Type B pancreatic cell (in vitro differentiated cells): Measurements from ENCODE around the gene SAMD11. TPM values are rescaled to one million over a fixed set of nuclear protein-coding genes. Genes with fewer than 3 reads are reported as not detected.

Source experiments
- DNase-seq: peaks from one replicate; pipeline ENCODE4 v3.0.0; 2021; ENCODE audit warnings: mixed read lengths; ENCODE audit not compliant: unreplicated experiment; ENCODE audit errors: extremely low spot score
- H3K27ac Mint-ChIP-seq: 2 replicates; pipeline ENCODE4 v1.8.0; 2021; ENCODE audit warnings: mild to moderate bottlenecking, mixed read lengths
- H3K27me3 Mint-ChIP-seq: 2 replicates; pipeline ENCODE4 v1.8.0; 2021; ENCODE audit warnings: mixed read lengths
- H3K36me3 Mint-ChIP-seq: 2 replicates; pipeline ENCODE4 v1.8.0; 2021; ENCODE audit warnings: mixed read lengths
- H3K4me1 Mint-ChIP-seq: one replicate; pipeline ENCODE4 v1.8.0; 2021; ENCODE audit warnings: mixed read lengths; ENCODE audit not compliant: unreplicated experiment
- H3K4me3 Mint-ChIP-seq: 2 replicates; pipeline ENCODE4 v1.8.0; 2021; ENCODE audit warnings: mild to moderate bottlenecking, mixed read lengths
- H3K9me3 Mint-ChIP-seq: 2 replicates; pipeline ENCODE4 v1.8.0; 2021; ENCODE audit warnings: mixed read lengths
- total RNA-seq: library from RNA; stranded (reverse); gene quantifications from 2 replicates; pipeline ENCODE4 v1.2.1, GENCODE V29; 2021; ENCODE audit warnings: low replicate concordance
- TF ChIP-seq, protein P1 (sequence below): fragments of 200-600 bp; sonication (generic); conservative IDR thresholded peaks from 2 replicates; pipeline ENCODE4 v1.5.0; 2021; ENCODE audit warnings: antibody characterized with exemption, mild to moderate bottlenecking

The SAMD11 gene
- total RNA-seq, 1 donor from 2014 or later: 50.5 TPM

DNA sequence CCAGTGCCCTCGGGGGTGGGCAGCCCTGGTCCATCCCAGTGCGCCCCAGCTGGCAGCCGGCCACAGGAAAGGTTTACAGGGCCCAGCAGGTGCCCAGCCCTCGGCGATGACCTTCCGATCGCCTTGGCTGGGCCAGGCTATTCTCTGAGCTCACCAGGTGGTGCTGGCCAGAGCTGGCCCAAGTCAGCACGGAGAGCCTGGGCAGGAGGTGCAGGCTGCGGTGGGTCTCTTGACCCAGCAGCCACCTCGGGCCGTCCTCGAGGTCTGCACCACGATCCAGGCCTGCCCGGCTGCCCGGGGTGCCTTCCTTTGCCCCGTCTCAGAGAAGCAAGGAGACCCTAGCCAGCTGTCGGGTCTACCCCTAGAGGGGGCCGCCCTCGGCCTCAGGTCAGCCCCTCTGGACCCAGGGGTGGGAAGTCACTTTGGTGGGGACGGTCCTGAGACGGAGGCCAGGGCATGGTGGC lies 57.8 kb downstream of the SAMD11 start:
- no peaks in the 10 kb centered on the region for H3K36me3 Mint-ChIP-seq
- no peak for DNase-seq
- H3K4me1 Mint-ChIP-seq: no peaks in the 10 kb centered on the region
- H3K27ac Mint-ChIP-seq: no peak overlapping the region
- H3K9me3 Mint-ChIP-seq: no peaks in the 10 kb centered on the region
- TF ChIP-seq, protein P1, sequence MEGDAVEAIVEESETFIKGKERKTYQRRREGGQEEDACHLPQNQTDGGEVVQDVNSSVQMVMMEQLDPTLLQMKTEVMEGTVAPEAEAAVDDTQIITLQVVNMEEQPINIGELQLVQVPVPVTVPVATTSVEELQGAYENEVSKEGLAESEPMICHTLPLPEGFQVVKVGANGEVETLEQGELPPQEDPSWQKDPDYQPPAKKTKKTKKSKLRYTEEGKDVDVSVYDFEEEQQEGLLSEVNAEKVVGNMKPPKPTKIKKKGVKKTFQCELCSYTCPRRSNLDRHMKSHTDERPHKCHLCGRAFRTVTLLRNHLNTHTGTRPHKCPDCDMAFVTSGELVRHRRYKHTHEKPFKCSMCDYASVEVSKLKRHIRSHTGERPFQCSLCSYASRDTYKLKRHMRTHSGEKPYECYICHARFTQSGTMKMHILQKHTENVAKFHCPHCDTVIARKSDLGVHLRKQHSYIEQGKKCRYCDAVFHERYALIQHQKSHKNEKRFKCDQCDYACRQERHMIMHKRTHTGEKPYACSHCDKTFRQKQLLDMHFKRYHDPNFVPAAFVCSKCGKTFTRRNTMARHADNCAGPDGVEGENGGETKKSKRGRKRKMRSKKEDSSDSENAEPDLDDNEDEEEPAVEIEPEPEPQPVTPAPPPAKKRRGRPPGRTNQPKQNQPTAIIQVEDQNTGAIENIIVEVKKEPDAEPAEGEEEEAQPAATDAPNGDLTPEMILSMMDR: no peak
- H3K27me3 Mint-ChIP-seq: peaks cover 33% of the 10 kb centered on the region
- no peak overlapping the region for H3K4me3 Mint-ChIP-seq

DNA sequence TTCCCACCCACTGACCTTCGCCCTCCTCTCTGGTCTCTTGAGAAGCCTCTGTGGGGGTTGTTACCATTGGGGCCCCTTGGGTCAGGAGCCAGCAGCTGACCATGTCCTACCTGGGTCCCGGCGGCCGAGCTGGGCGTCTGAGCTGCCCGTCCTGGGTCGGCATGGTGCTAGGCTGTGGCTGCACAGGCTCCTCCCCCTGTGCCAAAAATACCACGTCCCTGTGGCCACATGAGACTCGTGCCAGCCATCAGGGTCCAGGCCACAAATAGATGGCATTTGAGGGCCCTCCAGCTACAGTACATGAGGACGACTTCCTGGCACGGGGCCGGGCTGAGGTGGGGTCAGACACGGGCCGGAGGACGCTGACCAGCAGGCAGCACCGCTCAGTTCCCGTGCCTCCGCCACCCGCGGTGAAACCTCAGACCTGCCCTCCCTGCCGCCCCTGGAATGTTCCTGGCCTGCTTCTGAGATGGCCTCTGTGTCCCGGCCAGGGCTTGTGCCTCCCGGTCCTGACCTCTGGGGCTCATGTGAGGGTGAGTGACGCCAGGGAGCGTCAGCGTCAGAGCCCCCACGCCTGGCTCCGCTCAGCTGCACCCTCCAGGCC lies 58.3 kb downstream of the SAMD11 start, which contains the start of gene PERM1:
PERM1 (minus strand) TSS at position 139 of the 604 bp plus-strand sequence. CDS start 1,064 bp downstream, outside the sequence.
- DNase-seq: no peak
- Mint-ChIP-seq H3K4me3 (no peak within 1 kb of the TSS), H3K27ac (no peak within 1 kb of the TSS), H3K36me3 (no peaks in the 10 kb centered on the region), H3K27me3 (peaks cover 33% of the 10 kb centered on the region), H3K4me1 (no peaks in the 10 kb centered on the region), H3K9me3 (no peaks in the 10 kb centered on the region)
- TF ChIP-seq, protein P1: no peak

DNA sequence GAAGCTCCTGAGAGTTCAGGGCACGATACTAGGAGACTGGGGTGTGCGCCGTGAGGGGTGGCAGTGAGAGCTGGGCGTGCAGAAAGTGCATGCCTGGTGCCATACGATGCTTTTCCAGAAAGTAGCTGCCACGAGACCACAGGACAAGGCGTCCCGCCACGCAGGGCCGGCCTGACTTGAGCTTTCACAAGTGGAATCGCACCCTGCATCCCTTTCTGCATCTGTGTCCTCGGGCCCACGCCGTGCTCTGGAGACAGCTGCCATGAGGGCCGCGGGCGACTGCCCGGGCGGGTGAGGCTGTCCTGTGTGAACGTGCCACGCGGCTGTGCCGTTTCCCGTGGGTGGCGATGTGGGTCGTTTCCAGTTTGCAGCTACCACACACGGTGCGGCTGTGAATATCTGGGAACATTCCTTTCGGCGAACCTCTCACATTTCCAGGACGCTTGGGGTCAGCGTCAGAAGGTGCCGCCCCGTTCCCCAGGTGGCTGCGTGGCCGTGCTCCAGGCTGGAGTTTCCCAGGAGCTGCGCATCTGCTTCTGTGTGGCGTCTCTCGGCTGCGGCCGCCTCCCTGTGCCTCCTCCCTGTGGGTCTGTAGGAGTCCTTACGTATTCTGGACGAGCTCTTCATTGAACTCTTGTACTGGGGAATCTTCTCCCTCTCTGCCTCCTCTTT lies 59.2 kb downstream of the SAMD11 start:
- Mint-ChIP-seq H3K27me3 (peaks cover 37% of the 10 kb centered on the region), H3K27ac (no peak overlapping the region)

DNA sequence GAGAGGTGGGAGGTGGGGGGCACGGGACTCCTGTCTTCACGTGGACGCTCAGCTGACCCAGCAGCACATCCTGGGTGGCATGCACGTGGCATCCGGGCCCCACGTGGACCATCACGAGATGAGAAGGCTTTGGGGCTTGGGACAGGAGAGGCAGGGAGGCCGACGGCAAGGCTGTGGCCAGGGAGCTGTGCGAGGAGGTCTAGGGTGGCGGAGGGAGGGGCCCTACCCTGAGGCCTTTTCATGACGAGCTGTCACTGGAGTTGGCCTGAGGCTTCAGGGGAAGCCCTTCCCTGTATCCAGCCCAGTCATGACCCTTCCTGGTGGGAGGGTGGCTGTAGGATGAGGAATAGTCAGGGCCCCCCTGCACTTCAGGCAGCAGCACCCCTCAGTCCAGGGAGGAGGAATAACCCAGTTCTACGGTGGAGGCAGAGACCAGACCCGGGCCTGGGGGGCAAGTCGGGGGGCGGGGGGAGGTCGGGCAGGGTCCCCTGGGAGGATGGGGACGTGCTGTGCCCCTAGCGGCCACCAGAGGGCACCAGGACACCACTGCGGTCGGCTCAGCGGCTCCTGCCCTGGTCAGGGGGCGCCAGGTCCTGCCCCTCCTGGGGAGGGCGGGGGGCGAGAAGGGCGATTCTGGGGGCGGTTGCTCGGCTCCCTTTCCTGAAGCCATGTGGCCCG lies 60.2 kb downstream of the SAMD11 start:
- H3K36me3 Mint-ChIP-seq: no peaks in the 10 kb centered on the region
- no peak for DNase-seq
- peaks cover 47% of the 10 kb centered on the region for H3K27me3 Mint-ChIP-seq

More for the DNA sequence above, 59.2 kb downstream of the SAMD11 start:
- H3K36me3 Mint-ChIP-seq: no peaks in the 10 kb centered on the region
- no peak for DNase-seq
- TF ChIP-seq, protein P1: no peak
- H3K9me3 Mint-ChIP-seq: no peaks in the 10 kb centered on the region
- H3K4me1 Mint-ChIP-seq: no peaks in the 10 kb centered on the region
- no peak overlapping the region for H3K4me3 Mint-ChIP-seq

DNA sequence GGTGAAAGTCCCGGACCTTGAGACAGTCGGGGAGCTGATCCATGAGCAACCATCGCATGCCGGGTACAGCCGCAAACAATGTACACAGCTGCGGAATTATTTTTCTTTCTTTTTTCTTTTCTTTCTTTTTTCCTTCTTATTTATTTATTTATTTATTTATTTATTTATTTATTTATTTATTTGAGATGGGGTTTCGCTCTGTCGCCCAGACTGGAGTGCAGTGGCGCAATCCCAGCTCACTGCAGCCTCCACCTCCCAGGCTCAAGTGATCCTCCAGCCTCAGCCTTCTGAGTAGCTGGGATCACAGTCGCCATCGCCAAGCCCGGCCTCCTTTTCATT lies 60.7 kb downstream of the SAMD11 start:
- Mint-ChIP-seq H3K36me3 (no peaks in the 10 kb centered on the region), H3K27ac (no peak overlapping the region), H3K9me3 (no peaks in the 10 kb centered on the region), H3K4me1 (no peaks in the 10 kb centered on the region), H3K4me3 (no peak overlapping the region), H3K27me3 (peaks cover 52% of the 10 kb centered on the region)
- TF ChIP-seq, protein P1: peak; percentile 60
- no peak for DNase-seq

More for the DNA sequence above, 60.2 kb downstream of the SAMD11 start:
- TF ChIP-seq, protein P1: peak; percentile 96
- Mint-ChIP-seq H3K4me1 (no peaks in the 10 kb centered on the region), H3K9me3 (no peaks in the 10 kb centered on the region), H3K4me3 (no peak overlapping the region), H3K27ac (no peak overlapping the region)
